ENCODE measurements around the gene MVB12B. TPM values are rescaled to one million over a fixed set of nuclear protein-coding genes. Genes with fewer than 3 reads are reported as not detected.

The MVB12B gene
- total and polyA plus RNA-seq, 2 donors from 2014 or later = 4.5 to 12.3 TPM

DNA sequence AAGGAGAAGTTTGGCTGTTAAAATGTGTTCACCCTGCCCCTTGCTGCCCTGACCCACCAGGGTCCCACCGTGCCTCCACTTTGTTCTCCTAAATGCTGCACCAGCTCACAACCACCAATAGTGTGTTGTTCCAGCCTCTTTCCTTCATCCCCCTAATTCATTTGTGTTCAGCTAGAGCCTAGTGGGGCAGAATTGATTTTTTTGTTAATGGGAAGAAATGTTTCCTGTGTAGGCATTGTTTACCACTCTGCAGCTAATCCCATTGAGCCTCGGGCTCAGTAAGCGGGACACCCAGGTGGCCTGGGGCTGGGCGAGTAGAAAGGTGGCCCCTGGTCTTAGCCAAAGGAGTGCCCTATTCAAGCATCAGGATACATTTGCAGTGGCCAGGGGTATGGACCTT is 127.6 kb downstream of the MVB12B start:
- no peak for FAIRE-seq
- H3K9ac ChIP-seq (ENCODE audit: low read length in 3 of 3) = no peak overlapping the region
- TF ChIP-seq, protein P1, sequence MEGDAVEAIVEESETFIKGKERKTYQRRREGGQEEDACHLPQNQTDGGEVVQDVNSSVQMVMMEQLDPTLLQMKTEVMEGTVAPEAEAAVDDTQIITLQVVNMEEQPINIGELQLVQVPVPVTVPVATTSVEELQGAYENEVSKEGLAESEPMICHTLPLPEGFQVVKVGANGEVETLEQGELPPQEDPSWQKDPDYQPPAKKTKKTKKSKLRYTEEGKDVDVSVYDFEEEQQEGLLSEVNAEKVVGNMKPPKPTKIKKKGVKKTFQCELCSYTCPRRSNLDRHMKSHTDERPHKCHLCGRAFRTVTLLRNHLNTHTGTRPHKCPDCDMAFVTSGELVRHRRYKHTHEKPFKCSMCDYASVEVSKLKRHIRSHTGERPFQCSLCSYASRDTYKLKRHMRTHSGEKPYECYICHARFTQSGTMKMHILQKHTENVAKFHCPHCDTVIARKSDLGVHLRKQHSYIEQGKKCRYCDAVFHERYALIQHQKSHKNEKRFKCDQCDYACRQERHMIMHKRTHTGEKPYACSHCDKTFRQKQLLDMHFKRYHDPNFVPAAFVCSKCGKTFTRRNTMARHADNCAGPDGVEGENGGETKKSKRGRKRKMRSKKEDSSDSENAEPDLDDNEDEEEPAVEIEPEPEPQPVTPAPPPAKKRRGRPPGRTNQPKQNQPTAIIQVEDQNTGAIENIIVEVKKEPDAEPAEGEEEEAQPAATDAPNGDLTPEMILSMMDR (IDR thresholded peaks at IDR 0.05; ENCODE audit: borderline replicate concordance, extremely low read depth, insufficient read depth) = no peak
- no peak for DNase-seq
- no peaks in the 10 kb centered on the region for H3K9me3 ChIP-seq (ENCODE audit: control insufficient read depth in 2 of 3, insufficient read depth in 1 of 3, low read length in 3 of 3)
- H3K27me3 ChIP-seq (ENCODE audit: control insufficient read depth, insufficient read depth, low read length) = no peaks in the 10 kb centered on the region
- no peak overlapping the region for H3K4me3 ChIP-seq (ENCODE audit: low read length in 3 of 3)
- H3K36me3 ChIP-seq (ENCODE audit: control insufficient read depth in 2 of 3, insufficient read depth in 3 of 3, low read length in 3 of 3) = no peaks in the 10 kb centered on the region
- H3K4me1 ChIP-seq (ENCODE audit: control insufficient read depth in 2 of 3, insufficient read depth in 2 of 3, low read depth in 1 of 3, low read length in 3 of 3) = no peaks in the 10 kb centered on the region
- intact Hi-C loops (cut with DNase I) = no loop called here
- H3K27ac ChIP-seq (ENCODE audit: low read depth in 2 of 2, low read length in 2 of 2) = no peak overlapping the region

DNA sequence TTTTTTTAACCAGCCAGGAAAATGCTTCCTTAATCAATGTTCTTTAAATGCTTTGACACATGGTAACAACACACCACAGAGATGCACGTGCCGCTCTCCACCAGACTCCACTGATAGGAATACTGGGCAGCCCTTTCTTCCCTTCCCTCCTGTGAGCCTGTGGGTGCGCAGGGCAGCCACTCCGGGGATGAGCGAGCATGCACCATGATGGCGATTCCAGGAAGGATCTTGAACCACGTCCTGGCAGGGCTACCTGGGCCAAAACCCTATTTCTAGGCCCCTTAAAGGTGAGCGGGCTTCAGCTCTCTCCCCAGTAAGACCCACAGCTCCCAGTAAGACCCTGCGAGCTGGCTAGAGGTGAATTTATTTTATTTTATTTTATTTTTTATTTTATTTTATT is 128.2 kb downstream of the MVB12B start:
- Histone ChIP-seq H3K27me3 (ENCODE audit: control insufficient read depth, insufficient read depth, low read length) (no peaks in the 10 kb centered on the region), H3K4me3 (ENCODE audit: low read length in 3 of 3) (no peak overlapping the region), H3K4me1 (ENCODE audit: control insufficient read depth in 2 of 3, insufficient read depth in 2 of 3, low read depth in 1 of 3, low read length in 3 of 3) (no peaks in the 10 kb centered on the region), H3K9me3 (ENCODE audit: control insufficient read depth in 2 of 3, insufficient read depth in 1 of 3, low read length in 3 of 3) (no peaks in the 10 kb centered on the region), H3K27ac (ENCODE audit: low read depth in 2 of 2, low read length in 2 of 2) (no peak overlapping the region), H3K9ac (ENCODE audit: low read length in 3 of 3) (no peak overlapping the region), H3K36me3 (ENCODE audit: control insufficient read depth in 2 of 3, insufficient read depth in 3 of 3, low read length in 3 of 3) (no peaks in the 10 kb centered on the region)
- TF ChIP-seq, protein P1 (IDR thresholded peaks at IDR 0.05; ENCODE audit: borderline replicate concordance, extremely low read depth, insufficient read depth) = no peak
- DNase-seq (no peak), FAIRE-seq (no peak)
- intact Hi-C loops (cut with DNase I) = no loop called here

DNA sequence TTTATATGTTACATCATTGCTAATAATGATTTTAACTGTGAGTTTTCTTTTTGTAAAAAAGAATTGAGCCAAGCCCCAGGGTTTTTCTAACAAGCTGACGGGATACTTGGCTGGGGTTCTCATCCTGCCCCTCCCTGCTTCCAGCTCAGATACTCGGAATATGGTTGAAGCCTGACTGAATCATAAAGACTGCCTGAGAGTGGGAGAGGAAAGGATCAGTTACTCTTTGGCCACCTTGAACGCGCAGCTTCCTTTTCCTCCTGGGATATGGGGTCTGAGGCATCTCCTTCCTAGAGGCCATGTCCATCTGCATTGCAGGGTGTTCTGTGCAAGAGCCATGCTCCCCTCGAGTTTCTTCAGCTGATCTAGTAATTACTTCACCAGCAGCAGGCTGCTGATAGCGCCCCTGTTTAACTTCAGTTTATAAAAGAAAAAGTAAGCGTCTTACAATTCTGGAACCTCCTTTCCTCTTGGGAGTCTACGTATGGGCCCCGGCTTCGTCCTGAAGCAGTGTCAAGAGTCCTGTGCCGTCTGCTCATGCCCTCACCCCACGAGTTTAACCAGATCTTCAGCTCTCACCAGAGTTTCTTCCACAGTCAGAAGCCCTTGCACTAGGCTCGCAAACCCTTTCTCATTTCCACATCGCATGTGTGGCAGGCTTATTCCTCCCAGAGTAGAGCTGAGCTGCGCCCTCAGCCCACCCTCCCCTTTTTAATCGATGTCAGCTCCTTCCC is 130.0 kb downstream of the MVB12B start:
- H3K9ac ChIP-seq (ENCODE audit: low read length in 3 of 3) = no peak overlapping the region
- H3K27ac ChIP-seq (ENCODE audit: low read depth in 2 of 2, low read length in 2 of 2) = no peak overlapping the region
- no peaks in the 10 kb centered on the region for H3K27me3 ChIP-seq (ENCODE audit: control insufficient read depth, insufficient read depth, low read length)
- no peaks in the 10 kb centered on the region for H3K9me3 ChIP-seq (ENCODE audit: control insufficient read depth in 2 of 3, insufficient read depth in 1 of 3, low read length in 3 of 3)
- no peak overlapping the region for H3K4me3 ChIP-seq (ENCODE audit: low read length in 3 of 3)
- FAIRE-seq (no peak), DNase-seq (no peak)
- TF ChIP-seq, protein P1 (IDR thresholded peaks at IDR 0.05; ENCODE audit: borderline replicate concordance, extremely low read depth, insufficient read depth) = no peak
- intact Hi-C loops (cut with DNase I) = no loop called here
- H3K36me3 ChIP-seq (ENCODE audit: control insufficient read depth in 2 of 3, insufficient read depth in 3 of 3, low read length in 3 of 3) = no peaks in the 10 kb centered on the region
- H3K4me1 ChIP-seq (ENCODE audit: control insufficient read depth in 2 of 3, insufficient read depth in 2 of 3, low read depth in 1 of 3, low read length in 3 of 3) = no peaks in the 10 kb centered on the region

DNA sequence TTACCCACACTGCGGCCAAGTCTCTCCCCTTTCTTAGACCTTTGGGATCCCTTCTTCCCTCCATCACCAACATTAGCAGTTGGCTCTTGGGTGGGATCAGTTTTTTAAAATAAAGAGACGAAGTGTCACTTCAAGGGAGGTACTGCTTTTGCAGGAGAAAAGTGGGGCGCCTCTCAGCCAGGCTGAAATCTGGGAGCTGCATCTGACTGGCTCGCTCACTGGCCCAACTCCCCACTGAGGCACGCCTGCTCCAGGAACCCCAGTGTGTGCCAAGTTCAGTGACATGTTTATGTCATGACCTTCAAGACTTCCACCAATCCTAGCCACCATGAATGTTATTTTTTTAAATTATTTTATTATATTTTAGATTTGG is 130.5 kb downstream of the MVB12B start:
- no peak overlapping the region for H3K9ac ChIP-seq (ENCODE audit: low read length in 3 of 3)
- H3K4me3 ChIP-seq (ENCODE audit: low read length in 3 of 3) = no peak overlapping the region
- DNase-seq (no peak), FAIRE-seq (no peak)
- H3K27ac ChIP-seq (ENCODE audit: low read depth in 2 of 2, low read length in 2 of 2) = no peak overlapping the region
- no peaks in the 10 kb centered on the region for H3K27me3 ChIP-seq (ENCODE audit: control insufficient read depth, insufficient read depth, low read length)
- intact Hi-C loops (cut with DNase I) = no loop called here
- no peaks in the 10 kb centered on the region for H3K36me3 ChIP-seq (ENCODE audit: control insufficient read depth in 2 of 3, insufficient read depth in 3 of 3, low read length in 3 of 3)
- TF ChIP-seq, protein P1 (IDR thresholded peaks at IDR 0.05; ENCODE audit: borderline replicate concordance, extremely low read depth, insufficient read depth) = no peak
- H3K9me3 ChIP-seq (ENCODE audit: control insufficient read depth in 2 of 3, insufficient read depth in 1 of 3, low read length in 3 of 3) = no peaks in the 10 kb centered on the region
- H3K4me1 ChIP-seq (ENCODE audit: control insufficient read depth in 2 of 3, insufficient read depth in 2 of 3, low read depth in 1 of 3, low read length in 3 of 3) = no peaks in the 10 kb centered on the region

Measured in kidney (tissue), 14 donors.